ENCODE measurements around the gene JAZF1. TPM values are rescaled to one million over a fixed set of nuclear protein-coding genes. Genes with fewer than 3 reads are reported as not detected.

Gene JAZF1
- total and polyA plus RNA-seq, 10 of the 15 experiments (the other 5 are each of a cell fraction or from before 2014, with no cell fraction given), result 0.04 to 0.82 (median 0.15) TPM; not detected in 3

DNA sequence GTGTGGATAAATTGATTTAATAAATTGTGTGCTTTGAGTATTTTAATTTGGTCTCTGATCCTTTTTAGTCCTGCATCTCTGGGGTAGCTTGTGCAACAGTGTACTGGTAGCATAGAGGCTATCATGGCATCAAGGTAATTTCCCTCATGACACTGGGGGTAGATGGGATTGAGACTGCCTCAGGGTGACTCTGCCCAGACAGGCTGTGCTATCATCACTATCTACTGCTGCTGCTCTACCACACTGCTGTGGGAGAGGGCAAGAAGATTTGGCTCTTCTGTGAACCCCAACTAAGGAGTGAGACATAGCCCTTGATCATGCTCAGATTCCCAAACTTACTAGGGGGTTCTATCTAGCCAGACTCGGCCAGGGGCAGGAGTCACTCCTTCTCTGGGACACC lies 43.6 kb upstream of the JAZF1 start:
- no peak overlapping the region for H3K9ac ChIP-seq (ENCODE audit: control insufficient read depth, insufficient read depth, low read length)
- intact Hi-C loops (cut with micrococcal nuclease; ENCODE audit: unreplicated experiment) (no loop called here), in situ Hi-C loops (cut with MboI) (no loop called here)
- BruUV-seq (replicated peaks), result no TSS peak
- H3K36me3 ChIP-seq (ENCODE audit: control insufficient read depth in 2 of 2, insufficient read depth in 2 of 2, low read length in 1 of 2), result no peaks in the 10 kb centered on the region
- SMC1A ChIA-PET (ENCODE audit: uncharacterized antibody, unreplicated experiment), result no interaction called here
- CTCF ChIA-PET, result no interaction called here
- POLR2A ChIA-PET, result no interaction called here
- H2AFZ ChIP-seq (ENCODE audit: control insufficient read depth, low read depth, low read length), result no peak overlapping the region
- FAIRE-seq, result no peak
- H3K4me2 ChIP-seq (ENCODE audit: control insufficient read depth, insufficient read depth), result no peak overlapping the region
- no peaks in the 10 kb centered on the region for H3K4me1 ChIP-seq (ENCODE audit: control insufficient read depth, insufficient read depth, low read length)
- H3K27me3 ChIP-seq (replicated peaks in 1 of 2; ENCODE audit: control insufficient read depth in 2 of 2, insufficient read depth in 2 of 2, low read length in 1 of 2), result no peaks in the 10 kb centered on the region; a peak in 3 of 4 replicates
- no peaks in the 10 kb centered on the region for H4K20me1 ChIP-seq (ENCODE audit: control insufficient read depth, insufficient read depth)
- H3K27ac ChIP-seq (ENCODE audit: control insufficient read depth, insufficient read depth), result no peak overlapping the region
- H3K79me2 ChIP-seq (ENCODE audit: control insufficient read depth, insufficient read depth, low read length), result no peaks in the 10 kb centered on the region
- no peak for DNase-seq (ENCODE audit: low read depth, low spot score)
- no peak for TF ChIP-seq NR2F1 (conservative IDR thresholded peaks at IDR 0.05)
- TF ChIP-seq, protein P1, sequence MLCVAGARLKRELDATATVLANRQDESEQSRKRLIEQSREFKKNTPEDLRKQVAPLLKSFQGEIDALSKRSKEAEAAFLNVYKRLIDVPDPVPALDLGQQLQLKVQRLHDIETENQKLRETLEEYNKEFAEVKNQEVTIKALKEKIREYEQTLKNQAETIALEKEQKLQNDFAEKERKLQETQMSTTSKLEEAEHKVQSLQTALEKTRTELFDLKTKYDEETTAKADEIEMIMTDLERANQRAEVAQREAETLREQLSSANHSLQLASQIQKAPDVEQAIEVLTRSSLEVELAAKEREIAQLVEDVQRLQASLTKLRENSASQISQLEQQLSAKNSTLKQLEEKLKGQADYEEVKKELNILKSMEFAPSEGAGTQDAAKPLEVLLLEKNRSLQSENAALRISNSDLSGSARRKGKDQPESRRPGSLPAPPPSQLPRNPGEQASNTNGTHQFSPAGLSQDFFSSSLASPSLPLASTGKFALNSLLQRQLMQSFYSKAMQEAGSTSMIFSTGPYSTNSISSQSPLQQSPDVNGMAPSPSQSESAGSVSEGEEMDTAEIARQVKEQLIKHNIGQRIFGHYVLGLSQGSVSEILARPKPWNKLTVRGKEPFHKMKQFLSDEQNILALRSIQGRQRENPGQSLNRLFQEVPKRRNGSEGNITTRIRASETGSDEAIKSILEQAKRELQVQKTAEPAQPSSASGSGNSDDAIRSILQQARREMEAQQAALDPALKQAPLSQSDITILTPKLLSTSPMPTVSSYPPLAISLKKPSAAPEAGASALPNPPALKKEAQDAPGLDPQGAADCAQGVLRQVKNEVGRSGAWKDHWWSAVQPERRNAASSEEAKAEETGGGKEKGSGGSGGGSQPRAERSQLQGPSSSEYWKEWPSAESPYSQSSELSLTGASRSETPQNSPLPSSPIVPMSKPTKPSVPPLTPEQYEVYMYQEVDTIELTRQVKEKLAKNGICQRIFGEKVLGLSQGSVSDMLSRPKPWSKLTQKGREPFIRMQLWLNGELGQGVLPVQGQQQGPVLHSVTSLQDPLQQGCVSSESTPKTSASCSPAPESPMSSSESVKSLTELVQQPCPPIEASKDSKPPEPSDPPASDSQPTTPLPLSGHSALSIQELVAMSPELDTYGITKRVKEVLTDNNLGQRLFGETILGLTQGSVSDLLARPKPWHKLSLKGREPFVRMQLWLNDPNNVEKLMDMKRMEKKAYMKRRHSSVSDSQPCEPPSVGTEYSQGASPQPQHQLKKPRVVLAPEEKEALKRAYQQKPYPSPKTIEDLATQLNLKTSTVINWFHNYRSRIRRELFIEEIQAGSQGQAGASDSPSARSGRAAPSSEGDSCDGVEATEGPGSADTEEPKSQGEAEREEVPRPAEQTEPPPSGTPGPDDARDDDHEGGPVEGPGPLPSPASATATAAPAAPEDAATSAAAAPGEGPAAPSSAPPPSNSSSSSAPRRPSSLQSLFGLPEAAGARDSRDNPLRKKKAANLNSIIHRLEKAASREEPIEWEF (IDR thresholded peaks at IDR 0.05; ENCODE audit: insufficient replicate concordance, low read depth, low read length), result no peak
- no peak for TF ChIP-seq RELA (IDR thresholded peaks at IDR 0.05; ENCODE audit: borderline replicate concordance, partially characterized antibody)
- no peak for TF ChIP-seq ETV6 (conservative IDR thresholded peaks at IDR 0.05 in 1 of 2, IDR thresholded peaks at IDR 0.05 in 1 of 2; ENCODE audit: borderline replicate concordance in 1 of 2, low read depth in 1 of 2)
- no peak overlapping the region for H3K4me3 ChIP-seq
- 6% methylated on average over 1 of the region's 1 CpG for WGBS (ENCODE audit: insufficient coverage, insufficient replicate concordance, low lambda C conversion rate, missing lambda C conversion rate)
- ATAC-seq, result no peak
- RAD21 ChIA-PET (ENCODE audit: unreplicated experiment), result no interaction called here
- H3K9me3 ChIP-seq (replicated peaks; ENCODE audit: control insufficient read depth, insufficient read depth, low read length), result no peaks in the 10 kb centered on the region
